Hematopoietic multipotent progenitor cell (in vitro differentiated cells): ENCODE data around the gene ACAD10. TPM values are rescaled to one million over a fixed set of nuclear protein-coding genes. Genes with fewer than 3 reads are reported as not detected.
"Not testable (repeated sequence)": the region's sequence is repeated elsewhere in the genome, so short reads cannot be mapped to it uniquely, and the experiment has no call there.

Source experiments
- DNase-seq, 3 donors: peaks; one replicate each; pipeline ENCODE4 v3.0.0-alpha.2; 2011 to 2015; ENCODE audit warnings: low read depth in 2 of 3, low spot score in 2 of 3
- total RNA-seq: library from RNA; depleted of rRNA; stranded (reverse); fragments of >200 nt; gene quantifications from one replicate; pipeline ENCODE4 v1.2.3, GENCODE V29; 2012

ACAD10 gene
- total RNA-seq, 1 donor = 27.5 TPM

- DNase-seq = no peak
Measured at GRCh38 chr12:111748151-111748672, 62.4 kb downstream of the ACAD10 start.

GRCh38 chr12:111748867-111749266 lies 63.0 kb downstream of the ACAD10 start:
- DNase-seq = no peak

- no peak for DNase-seq
Measured at GRCh38 chr12:111749391-111749790, 63.5 kb downstream of the ACAD10 start.

- DNase-seq = no peak
Measured at GRCh38 chr12:111753144-111753881, 67.5 kb downstream of the ACAD10 start.

GRCh38 chr12:111754671-111755070 lies 68.8 kb downstream of the ACAD10 start:
- no peak for DNase-seq

GRCh38 chr12:111756196-111756595 lies 70.3 kb downstream of the ACAD10 start:
- DNase-seq = no peak

GRCh38 chr12:111756681-111757080 lies 70.8 kb downstream of the ACAD10 start:
- DNase-seq = no peak

GRCh38 chr12:111757361-111758119 lies 71.7 kb downstream of the ACAD10 start:
- peak in 2 of 3 donors; percentile 85 to 94 for DNase-seq

GRCh38 chr12:111758120-111758561 lies 72.3 kb downstream of the ACAD10 start:
- no peak for DNase-seq

- no peak for DNase-seq
Measured at GRCh38 chr12:111759271-111759670, 73.4 kb downstream of the ACAD10 start.

GRCh38 chr12:111759991-111760390 lies 74.1 kb downstream of the ACAD10 start:
- DNase-seq = no peak

- no peak for DNase-seq
Measured at GRCh38 chr12:111761099-111761498, 75.2 kb downstream of the ACAD10 start.

GRCh38 chr12:111761706-111762105 lies 75.9 kb downstream of the ACAD10 start:
- DNase-seq = no peak

- not testable (repeated sequence) for DNase-seq
Measured at GRCh38 chr12:111763552-111763951, 77.7 kb downstream of the ACAD10 start.

GRCh38 chr12:111764120-111764821 lies 78.4 kb downstream of the ACAD10 start:
- no peak for DNase-seq

- peak in 2 of 3 donors; percentile 63 to 71 for DNase-seq
Measured at GRCh38 chr12:111766608-111767361, 80.9 kb downstream of the ACAD10 start, which contains the start of gene ALDH2. Gene ALDH2, plus strand, starts transcription at chr12:111766933. Its CDS starts 50 bp downstream, at chr12:111766983.

- DNase-seq = no peak
Measured at GRCh38 chr12:111767362-111768158, 81.7 kb downstream of the ACAD10 start.

GRCh38 chr12:111768159-111768895 lies 82.5 kb downstream of the ACAD10 start:
- no peak for DNase-seq

- DNase-seq = no peak
Measured at GRCh38 chr12:111769599-111769998, 83.7 kb downstream of the ACAD10 start.
